HG02884 (cell line): ENCODE results near the gene ATP5PB.

Experiments
- ATAC-seq: cut with Tn5 transposase; IDR thresholded peaks from one replicate; pipeline ENCODE4 v1.9.1; 2021; ENCODE audit warnings: mild to moderate bottlenecking, moderate library complexity; ENCODE audit not compliant: unreplicated experiment

ATP5PB gene

GRCh38 chr1:111446967-111447892, 2.0 kb upstream of the ATP5PB start:
- ATAC-seq = no peak

GRCh38 chr1:111448482-111448917, 764 bp upstream of the ATP5PB start:
- ATAC-seq = no peak

DNA sequence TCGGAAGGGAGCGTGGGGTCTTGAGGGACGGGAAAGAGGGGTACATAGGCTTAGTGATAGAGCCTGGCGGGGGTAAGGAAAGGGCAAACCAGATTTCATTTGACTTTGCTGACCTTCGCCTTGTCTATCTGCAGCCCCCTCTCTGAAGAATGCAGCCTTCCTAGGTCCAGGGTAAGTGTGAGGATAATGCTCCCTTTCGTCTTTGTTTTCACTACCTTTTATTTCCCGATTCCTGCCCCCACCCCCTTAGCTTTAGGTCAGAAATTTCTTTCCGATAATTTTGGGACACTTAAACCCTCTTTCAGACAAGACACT, 396 bp downstream of the ATP5PB start:
- ATAC-seq = no peak

DNA sequence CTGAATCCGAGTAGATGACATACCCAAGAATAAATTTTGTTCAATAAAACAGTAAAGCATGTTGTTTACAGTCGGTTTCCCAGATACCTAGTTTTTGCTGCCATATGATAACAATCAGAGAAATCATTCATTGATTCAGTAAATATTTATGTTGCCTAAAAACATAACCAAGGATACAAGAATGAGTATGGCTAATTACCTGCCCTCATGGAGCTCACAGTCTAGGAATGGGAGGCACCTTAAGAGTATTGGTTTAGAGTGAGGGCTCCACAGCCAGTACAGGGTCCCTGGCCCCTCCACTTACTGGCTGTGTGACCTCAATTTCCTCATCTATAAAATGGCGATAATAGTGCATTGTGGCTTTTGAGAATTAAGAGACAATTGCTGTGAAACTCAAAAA, 921 bp downstream of the ATP5PB start:
- no peak for ATAC-seq

- ATAC-seq = no peak
Measured at GRCh38 chr1:111452581-111452980, 3.3 kb downstream of the ATP5PB start.

GRCh38 chr1:111453706-111454105, 4.4 kb downstream of the ATP5PB start:
- no peak for ATAC-seq

DNA sequence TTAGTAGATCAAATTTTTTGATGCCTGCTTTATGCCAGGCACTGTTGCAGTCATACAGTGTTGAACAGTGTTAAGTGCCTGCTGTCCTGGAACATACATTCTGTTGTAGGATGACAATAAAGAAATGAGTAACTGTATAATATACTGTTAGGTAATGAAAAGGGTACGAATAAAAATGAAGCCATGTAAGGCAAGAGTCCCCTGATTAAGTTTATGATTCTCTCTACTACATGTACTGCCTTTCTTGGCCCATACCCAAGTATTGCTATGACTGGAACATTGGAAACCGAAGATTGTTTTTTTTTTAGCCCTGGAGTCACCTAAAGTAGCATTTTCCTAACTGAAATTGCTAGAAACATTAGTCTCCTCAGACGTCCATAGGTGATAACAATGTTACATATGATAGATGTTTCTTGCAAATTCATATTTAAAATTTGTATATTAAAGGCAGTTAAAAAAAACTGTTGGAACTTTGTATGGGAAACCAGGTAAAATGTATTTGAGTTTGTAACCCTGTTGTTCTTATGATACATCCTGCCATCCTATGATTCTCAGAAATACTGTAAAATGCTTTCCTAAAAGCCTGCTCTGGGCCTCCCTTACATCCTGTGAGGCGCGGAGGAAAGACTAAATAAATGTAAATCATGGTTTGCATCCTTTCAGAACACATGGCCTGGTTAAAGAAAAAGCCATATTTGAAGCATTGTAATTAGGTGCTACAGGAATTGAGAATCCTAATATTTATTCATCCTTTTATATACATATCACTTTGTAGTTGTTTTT, 5.8 kb downstream of the ATP5PB start:
- ATAC-seq = no peak

DNA sequence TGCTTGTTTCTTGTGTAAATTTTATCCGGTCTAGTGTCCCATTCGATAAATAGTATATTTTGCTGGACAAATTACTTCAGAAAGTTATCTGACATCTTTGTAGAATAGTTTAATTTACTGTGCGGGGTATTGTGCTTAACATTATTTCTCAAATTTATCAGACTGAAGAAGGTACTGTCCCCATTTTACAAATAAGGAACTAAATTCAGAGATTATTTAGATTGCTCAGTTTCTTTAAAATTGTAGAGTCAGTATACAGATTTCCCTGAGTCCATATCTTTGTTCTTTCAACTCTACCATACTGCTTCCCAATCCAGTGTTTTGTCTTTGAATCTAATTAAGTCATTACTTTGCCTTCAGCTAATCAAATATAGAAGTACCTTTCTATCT, 6.4 kb downstream of the ATP5PB start:
- no peak for ATAC-seq

DNA sequence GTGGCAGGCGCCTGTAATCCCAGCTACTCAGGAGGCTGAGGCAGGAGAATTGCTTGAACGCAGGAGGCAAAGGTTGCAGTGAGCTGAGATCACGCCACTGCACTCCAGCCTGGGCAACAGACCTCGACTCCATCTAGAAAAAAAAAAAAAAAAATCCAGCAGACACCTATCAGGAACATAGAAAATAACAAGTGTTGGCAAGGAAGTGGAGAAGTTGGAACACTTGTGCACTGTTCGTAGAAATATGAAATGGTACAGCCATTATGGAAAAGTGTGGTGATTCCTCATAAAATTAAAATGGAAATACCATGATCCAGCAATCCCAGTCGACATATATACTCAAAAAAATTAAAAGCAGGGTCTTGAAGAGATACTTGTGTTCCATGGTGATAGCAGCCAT, 12.5 kb downstream of the ATP5PB start:
- ATAC-seq = no peak

GRCh38 chr1:111462370-111463028, 13.2 kb downstream of the ATP5PB start:
- no peak for ATAC-seq

GRCh38 chr1:111463029-111463683, 13.9 kb downstream of the ATP5PB start:
- no peak for ATAC-seq

DNA sequence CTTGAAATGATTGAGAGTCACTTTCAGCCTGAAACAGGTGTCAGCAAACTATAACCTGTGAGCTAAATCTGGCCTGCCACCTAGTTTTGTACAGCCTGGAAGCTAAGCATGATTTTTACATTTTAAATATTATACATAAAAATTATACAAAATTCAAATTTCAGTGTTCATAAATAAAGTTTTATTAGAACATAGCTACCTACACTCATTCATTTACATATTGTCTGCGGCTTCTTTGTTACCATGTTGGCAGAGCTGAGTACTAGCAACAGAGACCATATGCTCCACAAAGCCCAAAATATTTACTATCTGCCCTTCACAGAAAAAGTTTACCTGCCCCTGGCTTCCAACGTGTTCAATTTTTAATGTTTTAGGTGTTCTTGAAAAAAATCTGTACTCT, 16.5 kb downstream of the ATP5PB start:
- no peak for ATAC-seq

- ATAC-seq = no peak
Measured at GRCh38 chr1:111466480-111466879, 17.2 kb downstream of the ATP5PB start.

DNA sequence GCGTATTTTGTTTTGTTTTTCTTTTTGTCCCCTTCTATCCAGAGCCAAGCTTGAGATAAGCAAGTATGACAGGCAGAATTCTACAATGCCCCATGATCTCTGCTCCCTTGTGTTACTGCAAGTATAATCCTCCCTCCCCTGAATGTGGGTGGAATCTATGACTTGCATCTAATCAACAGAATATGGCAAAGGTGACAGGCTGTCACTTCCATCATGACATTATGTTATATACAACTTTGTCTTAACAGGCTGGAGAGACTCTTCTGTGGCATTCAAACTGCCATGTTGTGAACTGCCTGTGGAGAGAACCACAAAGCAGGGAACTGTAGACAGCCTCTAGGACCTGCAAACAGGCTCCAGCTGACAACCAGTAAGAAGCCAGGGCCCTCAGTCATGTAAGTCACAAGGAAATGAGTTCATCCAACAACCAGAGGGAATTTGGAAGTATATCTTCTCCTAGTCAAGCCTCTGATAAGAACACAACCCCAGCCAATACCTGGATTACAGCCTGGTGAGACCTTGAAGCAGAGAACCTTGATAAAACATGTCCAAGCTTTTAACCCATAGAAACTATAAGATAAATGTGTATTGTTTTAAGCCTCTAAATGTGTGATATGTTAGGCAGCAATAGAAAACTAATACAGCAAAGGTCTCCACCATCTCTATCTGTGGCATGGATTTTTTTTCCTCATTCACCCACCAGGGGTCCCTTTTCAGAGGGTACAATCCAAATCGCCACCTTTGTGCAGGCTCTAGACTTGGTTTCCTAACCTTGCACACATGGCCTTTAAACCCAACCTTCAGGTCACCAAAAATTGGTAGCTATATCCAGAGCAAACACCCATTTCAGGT, 18.8 kb downstream of the ATP5PB start:
- ATAC-seq = no peak

DNA sequence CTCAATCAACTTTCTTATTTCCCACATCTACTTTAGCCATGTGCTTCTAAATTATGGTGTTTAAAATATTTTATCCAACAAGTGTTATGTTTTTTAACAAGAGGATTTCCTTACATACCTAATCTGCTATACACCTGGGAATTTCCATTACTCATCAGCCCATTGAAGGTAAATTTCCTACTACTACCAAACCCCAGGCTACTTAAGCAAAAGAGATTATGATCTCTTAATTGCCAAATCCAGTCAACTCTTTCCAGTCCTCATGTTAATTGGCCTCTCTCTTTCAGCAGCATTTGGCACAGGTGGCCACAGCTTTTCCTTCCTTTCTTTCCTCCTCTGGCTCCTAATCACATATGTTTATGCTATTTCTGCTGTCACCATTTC, 19.4 kb downstream of the ATP5PB start:
- no peak for ATAC-seq

DNA sequence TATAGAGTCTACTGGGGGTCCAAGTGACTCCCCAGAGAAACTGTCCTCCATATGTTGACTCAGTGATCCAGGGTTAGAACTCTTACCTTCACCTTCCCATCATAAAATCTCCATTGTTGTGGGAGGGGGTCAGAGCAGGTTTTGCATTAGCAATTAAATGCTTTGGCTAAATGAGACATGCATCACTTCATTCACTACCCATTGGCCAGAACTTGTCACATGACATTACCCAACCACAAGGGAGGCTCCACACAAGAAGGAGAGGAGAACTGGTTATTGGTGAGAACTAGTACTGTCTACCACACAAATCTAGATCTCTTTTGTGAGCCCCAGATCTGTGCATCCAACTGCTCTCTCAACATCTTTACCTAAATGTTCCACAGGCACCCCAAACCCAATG, 20.3 kb downstream of the ATP5PB start:
- no peak for ATAC-seq

- ATAC-seq = no peak
Measured at GRCh38 chr1:111470596-111470995, 21.3 kb downstream of the ATP5PB start.

DNA sequence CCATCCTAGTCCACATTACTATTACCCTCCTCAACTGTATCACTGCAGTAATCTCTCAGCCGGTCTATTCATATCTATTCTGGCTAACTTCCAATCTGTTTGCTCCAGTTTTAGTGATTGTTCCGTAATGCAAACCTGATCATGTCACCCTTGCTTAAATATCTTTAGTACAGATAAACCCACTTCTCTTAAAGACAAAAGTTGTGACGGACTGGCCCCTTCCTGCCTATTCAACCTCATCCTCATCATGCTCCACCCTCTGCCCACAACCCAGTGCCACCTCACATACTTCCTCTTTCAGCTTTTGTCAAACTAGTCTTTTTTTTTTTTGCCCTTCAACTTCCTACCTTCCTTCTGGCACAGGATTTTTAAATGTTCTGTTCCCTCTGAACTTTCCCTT, 21.7 kb downstream of the ATP5PB start:
- no peak for ATAC-seq

GRCh38 chr1:111471538-111471937, 22.3 kb downstream of the ATP5PB start:
- ATAC-seq = no peak

- no peak for ATAC-seq
Measured at GRCh38 chr1:111474106-111474505, 24.8 kb downstream of the ATP5PB start.
